GM13977 (cell line): ENCODE data around the gene SPEG.

Source experiments
- DNase-seq: peaks from one replicate; pipeline ENCODE4 v3.0.0; 2012; ENCODE audit warnings: low spot score
- in situ Hi-C: fragments of 300-500 bp; cut with MboI; formaldehyde crosslinking; loops from one replicate; pipeline ENCODE4 v1.12.0; 2022; ENCODE audit warnings: low sequenced_read_pairs, low pct_unique_long_range_greater_than_20kb, mixed read lengths, inconsistent platforms; ENCODE audit not compliant: unreplicated experiment
- TF ChIP-seq, protein P1 (sequence below): IDR thresholded peaks from 2 replicates; pipeline ENCODE4 v1.5.1; 2012; ENCODE audit warnings: mild to moderate bottlenecking, control low read depth; ENCODE audit not compliant: insufficient read depth; ENCODE audit errors: extremely low read depth, missing control alignments

SPEG gene

GRCh38 chr2:219522111-219523030 lies 87.7 kb downstream of the SPEG start:
- in situ Hi-C loops = no loop called here
- DNase-seq = no peak

GRCh38 chr2:219523031-219523671 lies 88.5 kb downstream of the SPEG start:
- TF ChIP-seq, protein P1, sequence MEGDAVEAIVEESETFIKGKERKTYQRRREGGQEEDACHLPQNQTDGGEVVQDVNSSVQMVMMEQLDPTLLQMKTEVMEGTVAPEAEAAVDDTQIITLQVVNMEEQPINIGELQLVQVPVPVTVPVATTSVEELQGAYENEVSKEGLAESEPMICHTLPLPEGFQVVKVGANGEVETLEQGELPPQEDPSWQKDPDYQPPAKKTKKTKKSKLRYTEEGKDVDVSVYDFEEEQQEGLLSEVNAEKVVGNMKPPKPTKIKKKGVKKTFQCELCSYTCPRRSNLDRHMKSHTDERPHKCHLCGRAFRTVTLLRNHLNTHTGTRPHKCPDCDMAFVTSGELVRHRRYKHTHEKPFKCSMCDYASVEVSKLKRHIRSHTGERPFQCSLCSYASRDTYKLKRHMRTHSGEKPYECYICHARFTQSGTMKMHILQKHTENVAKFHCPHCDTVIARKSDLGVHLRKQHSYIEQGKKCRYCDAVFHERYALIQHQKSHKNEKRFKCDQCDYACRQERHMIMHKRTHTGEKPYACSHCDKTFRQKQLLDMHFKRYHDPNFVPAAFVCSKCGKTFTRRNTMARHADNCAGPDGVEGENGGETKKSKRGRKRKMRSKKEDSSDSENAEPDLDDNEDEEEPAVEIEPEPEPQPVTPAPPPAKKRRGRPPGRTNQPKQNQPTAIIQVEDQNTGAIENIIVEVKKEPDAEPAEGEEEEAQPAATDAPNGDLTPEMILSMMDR = no peak
- DNase-seq = no peak
- in situ Hi-C loops = no loop called here

More at GRCh38 chr2:219522111-219523030, 87.7 kb downstream of the SPEG start:
- TF ChIP-seq, protein P1 = no peak

- no peak for DNase-seq
- TF ChIP-seq, protein P1 = no peak
- in situ Hi-C loops = no loop called here
Observed at GRCh38 chr2:219524817-219525216, 90.2 kb downstream of the SPEG start.

GRCh38 chr2:219525533-219526232 lies 91.0 kb downstream of the SPEG start:
- TF ChIP-seq, protein P1 = no peak
- no peak for DNase-seq
- in situ Hi-C loops = no loop called here

- TF ChIP-seq, protein P1 = no peak
- no peak for DNase-seq
- in situ Hi-C loops = no loop called here
Observed at GRCh38 chr2:219526320-219527075, 91.9 kb downstream of the SPEG start.

- in situ Hi-C loops = no loop called here
- DNase-seq = no peak
- TF ChIP-seq, protein P1 = no peak
Observed at GRCh38 chr2:219527076-219527394, 92.4 kb downstream of the SPEG start.
